ENCODE results near the gene KRTAP23-1.

Gene KRTAP23-1

DNA sequence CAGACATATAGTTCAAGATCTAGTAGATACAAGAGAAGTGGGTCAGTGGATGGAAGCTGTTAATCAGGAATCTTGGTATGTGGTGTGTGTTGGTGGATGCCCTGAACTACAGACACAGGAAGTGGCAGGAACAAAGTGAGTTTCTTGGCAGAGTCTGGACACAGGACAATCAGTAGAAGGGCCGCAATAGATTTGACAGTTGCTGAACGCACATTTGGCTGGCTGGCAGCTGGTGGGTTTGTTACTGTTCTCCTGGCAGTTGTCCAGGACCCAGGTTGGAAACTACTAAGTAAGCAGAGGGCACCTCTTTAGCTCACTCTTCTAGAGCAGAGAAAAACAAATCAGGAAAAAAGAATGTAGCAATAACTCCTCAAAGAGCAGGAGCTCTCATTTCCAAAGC lies 41.5 kb downstream of the KRTAP23-1 start:
- no peak for DNase-seq (ENCODE audit: low read depth in 2 of 2)

DNA sequence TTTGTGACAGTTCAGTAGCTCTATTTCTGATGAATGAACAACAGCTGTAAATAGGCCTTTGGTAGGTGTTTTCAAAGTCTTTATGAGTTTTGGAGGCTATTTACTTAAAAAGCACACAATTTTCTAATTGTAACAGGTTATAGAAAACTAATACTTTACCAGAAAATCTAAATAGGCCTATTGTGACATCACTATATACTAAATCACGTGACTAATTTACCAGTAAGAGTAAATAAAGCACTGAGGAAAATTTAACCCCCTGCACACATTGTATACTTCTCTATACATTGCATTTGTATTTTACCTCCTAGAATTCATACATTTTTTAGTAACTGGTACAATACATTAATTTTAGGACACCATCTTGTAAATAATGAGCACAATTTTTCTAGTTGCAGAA lies 43.3 kb downstream of the KRTAP23-1 start:
- no peak for DNase-seq (ENCODE audit: low read depth in 2 of 2)

Data from stimulated activated CD8-positive, alpha-beta memory T cell treated with anti-CD3 and anti-CD28 coated beads, Interleukin-2, amount 100 ng/mL, for 1 hour (primary cell).